ENCODE results near the gene SLX4.

GRCh38 chr16:3561626-3562025, 49.8 kb downstream of the SLX4 start:
- no peak for TF ChIP-seq CTCF (IDR thresholded peaks at IDR 0.05 in 2 of 3, conservative IDR thresholded peaks at IDR 0.05 in 1 of 3; ENCODE audit: insufficient read depth in 2 of 3, low read depth in 1 of 3, low read length in 3 of 3)
- no peak for TF ChIP-seq TGIF2 (CRISPR knock-in tag; IDR thresholded peaks at IDR 0.05)
- TF ChIP-seq HNRNPUL1 (IDR thresholded peaks at IDR 0.05; ENCODE audit: low read length): no peak
- no peak for TF ChIP-seq FOXP1 (CRISPR knock-in tag; IDR thresholded peaks at IDR 0.05)
